HUDEP-2 (cell line): ENCODE data around the gene CLEC2A.

Experiments used
- DNase-seq, 76 experiments: peaks; one replicate each; lab custom pipeline; 2025; ENCODE audit not compliant: unreplicated experiment in 76 of 76; lab: John Stamatoyannopoulos, UW

CLEC2A gene

GRCh38 chr12:9936591-9936990 lies 4.4 kb upstream of the CLEC2A start:
- no peak for DNase-seq

- no peak for DNase-seq
Observed at GRCh38 chr12:9935026-9935425, 2.9 kb upstream of the CLEC2A start.

GRCh38 chr12:9933958-9934357 lies 1.8 kb upstream of the CLEC2A start:
- no peak for DNase-seq

DNA sequence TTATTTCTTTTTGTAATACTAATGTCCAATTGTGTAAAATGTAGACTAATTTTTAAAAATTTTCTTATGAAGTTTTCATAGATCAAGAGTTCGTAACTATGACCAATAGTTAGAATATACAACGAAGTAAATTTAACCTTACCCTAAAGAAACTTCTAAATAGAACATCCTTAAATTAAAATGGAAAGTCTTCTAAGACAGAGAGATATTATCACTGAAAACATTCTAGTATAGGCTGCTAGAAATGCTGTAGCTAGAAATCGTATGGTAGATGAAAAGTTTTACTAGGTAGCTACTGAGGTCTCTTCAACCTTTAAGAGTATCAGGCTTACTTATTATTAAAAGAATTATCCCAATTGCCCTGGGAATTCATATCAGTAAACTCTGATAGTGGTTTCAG lies 925 bp downstream of the CLEC2A start:
- DNase-seq: no peak

DNA sequence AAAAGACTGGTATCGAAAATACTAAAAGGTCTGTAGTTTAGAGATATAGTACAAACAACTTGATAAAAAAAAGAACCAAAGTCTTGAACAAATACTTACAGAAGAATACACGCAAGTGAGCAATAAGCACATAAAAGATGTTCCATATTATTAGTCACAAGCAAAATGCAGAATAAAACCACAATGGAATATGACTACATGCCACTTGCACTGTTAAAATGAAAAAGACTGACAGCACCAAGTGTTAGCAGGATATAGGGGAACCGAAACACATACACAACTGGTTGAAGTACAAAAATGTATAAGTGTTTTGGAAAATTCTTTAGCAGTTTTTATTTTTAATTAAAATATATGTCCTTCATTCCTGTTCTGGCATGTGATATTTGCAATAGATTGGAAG lies 3.6 kb downstream of the CLEC2A start:
- no peak for DNase-seq

- DNase-seq: no peak
Observed at GRCh38 chr12:9926876-9927275, 5.3 kb downstream of the CLEC2A start.

DNA sequence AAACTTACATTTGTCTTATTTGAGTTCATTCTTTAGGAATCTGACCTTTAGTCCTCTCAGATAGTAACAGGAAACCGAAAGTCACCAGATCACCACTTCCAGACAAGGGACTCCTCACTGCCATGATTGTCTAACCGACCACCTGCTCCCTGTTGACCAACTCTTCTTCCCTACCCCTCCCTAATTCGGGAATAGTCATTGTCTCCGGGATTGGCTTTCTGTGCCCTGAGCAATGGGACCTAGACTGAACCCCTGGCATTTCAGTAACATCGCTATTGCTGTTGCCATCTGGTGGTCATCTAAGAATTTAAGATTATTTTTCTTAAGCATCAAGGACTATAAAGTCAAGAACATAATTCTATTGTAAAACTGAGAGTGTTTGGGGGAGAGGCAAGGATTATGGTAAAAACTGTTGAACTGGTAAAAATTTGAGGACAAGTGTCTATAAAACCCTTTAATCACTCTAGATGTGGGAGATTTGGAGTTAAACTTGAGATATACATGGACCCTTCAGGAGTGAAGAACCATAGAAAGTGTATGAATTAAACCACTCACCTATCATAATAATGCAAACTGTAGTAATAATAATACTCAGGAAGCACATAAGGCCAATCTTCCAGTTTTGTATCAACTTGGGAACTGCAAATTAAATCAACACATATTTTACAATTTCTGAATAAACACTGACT lies 6.3 kb downstream of the CLEC2A start:
- DNase-seq: peak in 7 of 76 experiments; percentile 2 to 19 (median 9)

DNA sequence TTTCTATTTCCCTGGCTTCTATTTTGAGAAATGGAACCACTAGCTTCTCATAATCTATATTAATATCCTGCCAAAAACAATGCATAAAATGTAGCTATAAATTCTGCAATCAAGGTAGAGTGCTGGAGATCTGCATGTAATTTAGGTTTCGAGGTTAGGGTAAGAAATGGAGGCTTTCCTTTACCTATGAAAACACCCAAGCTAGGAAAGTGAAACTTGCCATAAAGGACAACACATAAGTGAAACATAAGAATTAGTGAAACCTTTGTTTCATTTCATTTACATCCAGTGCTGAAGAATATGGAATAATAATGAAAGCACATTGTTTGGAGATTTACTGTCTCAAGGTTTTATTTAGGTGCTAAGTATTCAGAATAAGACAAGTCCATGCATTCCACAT lies 9.7 kb downstream of the CLEC2A start:
- no peak for DNase-seq

DNA sequence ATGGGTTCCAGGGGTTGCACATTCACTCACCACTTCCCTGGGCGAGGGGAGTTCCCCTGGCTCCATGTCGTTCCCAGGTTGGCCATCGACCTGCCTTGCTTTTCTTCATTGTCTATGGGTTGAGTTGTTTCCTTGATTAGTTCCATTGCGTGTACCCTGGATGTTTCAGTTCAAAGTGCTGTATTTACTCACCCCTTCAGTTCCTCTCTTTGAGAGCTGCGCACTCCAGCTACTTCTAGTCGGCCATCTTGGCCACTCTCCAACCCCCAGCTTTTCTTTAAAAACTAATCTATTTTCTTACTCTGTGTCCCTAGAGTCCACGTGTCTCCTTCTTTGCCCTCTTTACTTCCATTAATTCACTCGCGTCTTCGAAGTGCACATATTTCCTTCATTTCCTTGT lies 11.7 kb downstream of the CLEC2A start:
- DNase-seq: no peak

DNA sequence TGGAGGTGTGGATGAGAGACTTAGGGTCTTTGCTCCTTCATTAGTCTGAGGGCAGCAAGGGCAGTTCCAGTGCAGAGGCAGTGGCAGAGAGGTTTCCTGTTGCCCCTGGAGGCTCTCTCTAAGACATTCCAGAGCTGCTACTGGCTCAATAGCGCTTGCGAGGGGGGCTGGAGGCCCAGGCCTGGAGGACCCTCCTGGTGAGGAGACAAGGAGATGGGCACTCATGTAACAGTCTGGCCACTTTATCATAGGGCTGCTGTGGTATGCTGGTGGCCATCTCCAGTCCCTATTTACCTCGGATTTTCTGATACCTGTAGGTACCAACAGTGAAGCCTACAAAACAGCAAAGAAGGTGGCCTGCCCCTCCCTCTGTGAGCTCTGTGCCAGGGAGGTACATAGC lies 12.7 kb downstream of the CLEC2A start:
- no peak for DNase-seq

DNA sequence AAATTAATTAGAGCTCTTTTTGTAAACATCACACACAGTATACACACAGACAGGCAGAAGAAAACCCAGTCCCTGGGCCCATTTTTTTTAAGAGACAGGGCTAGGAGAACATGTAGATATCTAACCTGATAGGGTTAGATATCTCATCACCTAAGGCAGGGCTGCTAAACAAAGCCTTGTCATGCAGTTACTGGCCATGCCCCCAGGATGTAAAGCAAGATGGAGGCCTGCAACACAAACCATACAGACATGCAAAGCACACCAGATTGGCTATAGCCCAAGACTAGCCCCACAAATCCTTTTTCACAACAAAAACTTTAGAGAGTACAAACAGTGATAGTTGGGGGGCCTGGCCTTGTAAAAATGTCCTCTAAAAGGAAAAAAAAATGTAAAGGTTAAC lies 20.5 kb downstream of the CLEC2A start:
- no peak for DNase-seq

DNA sequence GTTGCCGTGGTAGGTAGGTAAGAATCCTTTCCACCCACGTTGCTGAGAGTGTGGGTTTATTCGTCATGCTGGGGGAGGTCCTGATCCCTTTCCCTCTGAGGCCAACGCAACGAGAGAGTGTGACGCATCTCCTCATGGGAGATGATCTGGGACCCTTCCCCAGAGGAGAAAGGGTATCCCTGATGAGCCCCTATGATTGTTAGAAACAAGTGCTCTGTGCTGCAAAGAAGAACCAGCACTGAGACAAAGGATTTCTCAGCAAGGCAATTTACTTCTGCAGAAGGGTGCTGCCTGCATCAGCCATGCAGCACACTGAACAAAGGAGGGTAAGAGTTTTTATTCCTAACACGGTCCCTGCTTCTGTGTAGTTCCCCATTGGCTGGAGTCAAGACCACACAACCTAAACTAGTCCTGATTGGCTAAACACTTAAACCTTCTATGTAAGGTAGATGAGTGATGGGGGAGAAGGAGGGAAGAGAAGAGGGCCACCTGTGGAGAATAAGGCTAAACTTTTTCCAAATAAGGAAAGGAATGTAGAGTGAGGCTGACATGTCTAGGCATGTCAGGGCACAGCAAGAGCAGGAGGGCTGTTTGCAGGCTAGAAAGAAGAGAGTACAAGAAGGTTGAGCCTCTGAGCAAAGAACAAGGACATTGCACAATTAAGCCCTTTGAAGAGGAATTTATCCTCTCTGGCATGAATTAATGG lies 21.3 kb downstream of the CLEC2A start:
- no peak for DNase-seq

GRCh38 chr12:9909724-9910123 lies 22.4 kb downstream of the CLEC2A start:
- no peak for DNase-seq

- no peak for DNase-seq
Observed at GRCh38 chr12:9908350-9908749, 23.8 kb downstream of the CLEC2A start.

DNA sequence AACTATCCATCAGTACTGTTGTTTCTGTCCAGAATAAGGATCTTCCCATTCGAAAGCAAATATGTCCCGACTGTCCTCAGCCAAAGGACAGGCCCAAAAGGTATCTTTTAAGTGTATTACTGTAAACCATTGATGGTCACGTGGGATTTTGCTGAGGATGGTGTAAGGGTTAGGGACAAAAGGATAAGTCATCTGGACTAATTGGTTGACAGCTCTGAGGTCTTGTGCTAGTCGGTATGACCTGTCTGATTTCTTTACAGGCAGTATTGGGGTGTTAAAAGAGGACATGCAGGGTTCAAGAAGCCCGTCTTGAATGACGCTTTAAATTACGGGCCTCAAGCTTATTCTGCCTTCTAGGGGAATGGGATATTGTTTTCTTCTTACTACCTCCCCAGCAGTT lies 24.4 kb downstream of the CLEC2A start:
- no peak for DNase-seq

GRCh38 chr12:9906873-9907272 lies 25.3 kb downstream of the CLEC2A start:
- no peak for DNase-seq

DNA sequence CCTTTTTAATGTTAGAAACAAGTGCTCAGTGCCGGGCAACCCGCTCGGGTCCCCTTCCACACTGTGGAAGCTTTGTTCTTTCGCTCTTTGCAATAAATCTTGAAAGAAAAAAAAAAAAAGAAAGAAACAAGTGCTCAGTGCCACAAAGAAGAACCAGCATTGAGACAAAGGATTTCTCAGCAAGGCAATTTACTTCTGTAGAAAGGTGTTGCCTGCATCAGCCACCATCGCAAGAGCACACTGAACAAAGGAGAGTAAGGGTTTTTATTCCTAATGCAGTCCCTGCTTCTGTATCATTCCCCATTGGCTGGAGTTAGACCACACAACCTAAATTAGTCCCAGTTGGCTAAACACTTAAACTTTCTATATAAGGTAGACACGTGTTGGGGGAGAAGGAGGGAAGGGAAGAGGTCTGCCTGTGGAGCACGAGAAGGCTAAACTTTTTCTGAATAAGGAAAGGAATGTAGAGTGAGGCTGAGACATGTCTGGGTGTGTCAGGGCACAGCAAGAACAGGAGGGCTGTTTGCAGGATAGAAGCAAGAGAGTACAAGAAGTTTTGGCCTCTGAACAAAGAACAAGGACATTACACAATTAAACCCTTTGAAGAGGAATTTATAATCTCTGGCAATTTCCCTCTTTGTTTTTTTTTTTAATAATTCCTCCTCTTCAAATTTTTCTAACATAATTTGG lies 29.5 kb downstream of the CLEC2A start:
- DNase-seq: no peak

- no peak for DNase-seq
Observed at GRCh38 chr12:9900930-9901329, 31.2 kb downstream of the CLEC2A start.

DNA sequence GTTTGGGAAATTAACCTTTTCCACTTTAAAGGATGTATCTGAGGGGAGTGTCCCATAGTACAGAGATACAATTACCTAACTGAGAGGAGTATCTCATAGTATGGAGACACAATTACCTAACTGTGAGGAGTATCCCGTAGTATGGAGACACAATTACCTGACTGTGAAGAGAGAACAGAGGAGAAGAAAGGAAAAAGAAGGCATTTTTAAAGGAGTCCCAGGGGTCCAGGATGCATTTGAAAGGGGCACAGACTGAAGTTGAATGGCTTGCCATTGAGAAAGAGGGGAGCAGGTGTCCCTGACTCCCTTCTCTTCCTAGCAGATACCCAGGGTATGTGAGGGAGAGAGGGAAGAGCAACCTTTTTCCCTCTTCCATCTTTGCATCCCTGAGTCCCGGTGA lies 33.0 kb downstream of the CLEC2A start:
- no peak for DNase-seq

DNA sequence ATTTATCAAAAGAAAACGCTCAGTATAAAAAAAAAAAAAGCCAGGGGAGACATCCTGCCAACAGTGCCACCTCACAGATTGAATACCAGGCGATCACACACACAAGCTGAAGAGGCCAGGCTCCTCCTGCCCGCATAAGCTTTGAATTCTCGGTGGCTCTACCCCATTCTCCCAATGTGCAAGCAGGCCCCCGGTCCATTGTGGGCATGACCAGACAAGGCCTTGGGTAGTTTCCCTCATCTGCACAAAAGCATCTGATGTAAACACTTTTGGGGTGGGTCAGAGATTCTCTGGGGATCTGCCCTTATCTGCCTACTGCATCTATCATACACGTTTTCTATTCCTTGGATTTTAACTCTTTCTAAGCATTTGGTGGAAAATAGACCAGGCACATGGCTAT lies 34.6 kb downstream of the CLEC2A start:
- no peak for DNase-seq

DNA sequence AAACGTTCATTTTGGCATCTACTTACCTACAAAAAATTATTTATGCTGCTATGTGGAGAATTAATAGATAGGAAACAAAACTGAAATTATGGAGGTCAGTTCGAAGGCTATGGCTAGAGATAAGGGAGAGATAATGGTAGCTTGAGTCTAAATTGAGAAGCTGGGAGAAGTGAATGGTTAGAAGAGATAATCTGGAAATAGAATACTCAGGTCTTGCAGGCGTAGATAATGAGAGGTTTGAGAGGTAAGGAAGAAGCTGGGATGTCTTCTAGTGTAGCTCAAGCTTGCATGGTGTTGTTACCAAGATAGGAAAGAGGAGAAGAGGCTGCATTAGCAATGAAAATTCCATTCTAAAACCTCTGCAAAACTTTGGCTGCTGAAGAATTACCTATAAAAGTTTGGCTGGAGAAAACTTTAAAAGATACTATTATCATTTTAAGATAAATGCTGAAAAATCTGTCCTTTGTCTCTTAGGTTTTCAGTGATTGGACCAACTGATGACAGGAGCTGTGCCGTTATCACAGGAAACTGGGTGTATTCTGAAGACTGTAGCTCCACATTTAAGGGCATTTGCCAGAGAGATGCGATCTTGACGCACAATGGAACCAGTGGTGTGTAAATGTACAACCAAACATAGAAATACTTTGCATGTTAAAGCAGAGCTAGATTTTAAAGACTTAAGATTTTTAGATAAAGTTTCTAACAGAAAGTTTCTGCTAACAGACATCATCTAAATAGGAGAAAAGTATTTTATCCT lies 36.8 kb downstream of the CLEC2A start:
- DNase-seq: peak in 2 of 76 experiments; percentile 2 to 4
